GM23248 (cell line): ENCODE measurements around the gene POLN. TPM values are rescaled to one million over a fixed set of nuclear protein-coding genes. Genes with fewer than 3 reads are reported as not detected.

ENCODE experiments used
- DNase-seq: peaks from one replicate; pipeline ENCODE4 v3.0.0-alpha.2; 2015
- H2AFZ ChIP-seq: fragments of 200-600 bp; sonication (generic); 2 replicates; pipeline ENCODE4 v1.6.1; 2016; ENCODE audit warnings: antibody characterized with exemption
- H3F3A ChIP-seq: fragments of 200-600 bp; sonication (generic); 2 replicates; pipeline ENCODE4 v1.6.1; 2016; ENCODE audit warnings: mild to moderate bottlenecking, antibody characterized with exemption, mixed run types; ENCODE audit not compliant: insufficient read depth
- H3K27ac ChIP-seq: fragments of 200-600 bp; sonication (generic); 2 replicates; pipeline ENCODE4 v1.5.1; 2016; ENCODE audit warnings: mild to moderate bottlenecking
- H3K27me3 ChIP-seq: fragments of 200-600 bp; sonication (generic); replicated peaks from 2 replicates; pipeline ENCODE4 v1.6.1; 2016; ENCODE audit warnings: mild to moderate bottlenecking; ENCODE audit not compliant: insufficient read depth
- H3K36me3 ChIP-seq: fragments of 200-600 bp; sonication (generic); 2 replicates; pipeline ENCODE4 v1.6.1; 2016; ENCODE audit warnings: low read depth, mild to moderate bottlenecking
- H3K4me1 ChIP-seq: fragments of 200-600 bp; sonication (generic); 2 replicates; pipeline ENCODE4 v1.6.1; 2016; ENCODE audit warnings: mild to moderate bottlenecking; ENCODE audit not compliant: insufficient read depth
- H3K4me2 ChIP-seq: fragments of 200-600 bp; sonication (generic); one replicate; pipeline ENCODE4 v1.6.1; 2016; ENCODE audit warnings: mild to moderate bottlenecking; ENCODE audit not compliant: unreplicated experiment
- H3K4me3 ChIP-seq: fragments of 200-600 bp; sonication (generic); 2 replicates; pipeline ENCODE4 v1.5.1; 2016; ENCODE audit warnings: mild to moderate bottlenecking
- H3K79me2 ChIP-seq: fragments of 200-600 bp; sonication (generic); 2 replicates; pipeline ENCODE4 v1.6.1; 2016; ENCODE audit warnings: mild to moderate bottlenecking; ENCODE audit not compliant: insufficient read depth
- H3K9ac ChIP-seq: fragments of 200-600 bp; sonication (generic); 2 replicates; pipeline ENCODE4 v1.6.1; 2016; ENCODE audit warnings: mild to moderate bottlenecking
- H3K9me2 ChIP-seq: fragments of 200-600 bp; sonication (generic); 2 replicates; pipeline ENCODE4 v1.6.1; 2016; ENCODE audit warnings: mixed run types, mild to moderate bottlenecking, moderate library complexity; ENCODE audit not compliant: insufficient read depth
- H3K9me3 ChIP-seq: fragments of 200-600 bp; sonication (generic); one replicate; pipeline ENCODE4 v1.6.1; 2017; ENCODE audit warnings: low read depth
- H4K20me1 ChIP-seq: fragments of 200-600 bp; sonication (generic); 2 replicates; pipeline ENCODE4 v1.6.0; 2016; ENCODE audit not compliant: insufficient read depth
- EZH2 ChIP-seq: fragments of 200-600 bp; sonication (generic); IDR thresholded peaks from 2 replicates; pipeline ENCODE4 v1.6.1; 2018; ENCODE audit warnings: antibody characterized with exemption, mild to moderate bottlenecking; ENCODE audit not compliant: insufficient read depth, poor library complexity, severe bottlenecking
- EZH2phosphoT487 ChIP-seq: fragments of 200-600 bp; sonication (generic); IDR thresholded peaks from 2 replicates; pipeline ENCODE4 v1.6.1; 2018; ENCODE audit warnings: antibody characterized with exemption, moderate library complexity, mild to moderate bottlenecking, low read depth; ENCODE audit not compliant: insufficient read depth
- WGBS, 2 experiments: methylation state at CpG; one replicate each; pipeline ENCODE4 v1.1.6; 2015 to 2017; ENCODE audit warnings: low lambda C conversion rate in 2 of 2, low coverage in 1 of 2; ENCODE audit errors: missing lambda C conversion rate in 2 of 2; 5-methylcytosine and 5-hydroxymethylcytosine counted together
- in situ Hi-C: fragments of 300-500 bp; cut with MboI; formaldehyde crosslinking; loops from 2 replicates; pipeline ENCODE4 v1.15.0; 2020
- polyA plus RNA-seq: library from polyadenylated mRNA; unstranded; fragments of >200 nt; fragmentation: Nextera tagmentation; extraction: Ambion mirVana; gene quantifications from 2 replicates; pipeline ENCODE4 v1.2.1, GENCODE V29; 2016
- total RNA-seq: library from RNA; depleted of rRNA; stranded (reverse); fragments of >200 nt; shearing (Covaris generic); gene quantifications from 2 replicates; pipeline ENCODE4 v1.2.3, GENCODE V29; 2014

The POLN gene
- total and polyA plus RNA-seq, 2 experiments from 2014 or later: 1.6 to 3.9 TPM

DNA sequence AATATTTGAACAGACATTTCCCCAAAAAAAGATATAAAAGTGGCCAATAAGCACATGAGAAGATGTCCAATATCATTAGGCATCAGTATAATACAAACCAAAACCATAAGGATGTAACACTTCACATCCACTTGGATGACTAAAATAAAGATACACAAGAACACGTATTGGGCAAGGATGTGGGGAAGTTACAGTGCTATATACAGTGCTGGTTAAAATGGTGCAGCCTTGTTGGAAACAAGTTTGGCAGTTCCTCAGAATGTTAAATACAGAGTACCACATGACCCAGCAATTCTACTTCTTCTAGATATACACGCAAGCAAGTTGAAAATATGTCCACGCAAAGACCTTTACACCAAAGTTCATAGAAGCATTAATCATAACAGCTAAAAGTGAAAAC is 58.9 kb downstream of the POLN start:
- H3K79me2 ChIP-seq: no peaks in the 10 kb centered on the region
- H3K4me2 ChIP-seq: no peak overlapping the region
- H3K36me3 ChIP-seq: 0 out of 2 replicates have a peak, but pooled peaks cover 5% of the 10 kb centered on the region
- WGBS, 2 experiments: 96 to 100% methylated on average over 3 of the region's 3 CpGs
- no peak overlapping the region for H2AFZ ChIP-seq
- no peaks in the 10 kb centered on the region for H3K9me3 ChIP-seq
- H3K9me2 ChIP-seq: no peaks in the 10 kb centered on the region
- in situ Hi-C loops: no loop called here
- H3K4me3 ChIP-seq: no peak overlapping the region
- H3K27me3 ChIP-seq: no peaks in the 10 kb centered on the region
- no peaks in the 10 kb centered on the region for H3F3A ChIP-seq
- H3K9ac ChIP-seq: no peak overlapping the region
- H4K20me1 ChIP-seq: no peaks in the 10 kb centered on the region
- H3K27ac ChIP-seq: no peak overlapping the region
- no peak for DNase-seq
- TF ChIP-seq EZH2 (no peak), EZH2phosphoT487 (no peak)
- H3K4me1 ChIP-seq: no peaks in the 10 kb centered on the region

DNA sequence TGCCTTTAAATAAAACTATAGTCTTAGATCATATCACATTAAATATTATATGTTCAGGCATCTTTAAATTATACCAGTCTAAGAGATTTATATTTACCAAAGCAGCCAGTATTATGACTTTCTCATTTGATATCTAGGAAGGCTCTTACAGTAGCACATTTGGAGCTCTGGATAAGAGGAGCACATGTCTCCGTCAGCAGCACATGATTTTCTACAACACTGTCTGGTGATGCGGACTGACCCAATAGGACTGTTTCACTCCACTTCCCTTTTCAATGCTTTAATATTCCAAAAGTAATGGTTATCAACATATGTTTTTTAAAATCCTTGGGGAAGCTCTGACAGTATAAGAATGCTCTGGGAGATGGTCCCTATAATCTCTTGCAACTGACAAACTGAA is 61.5 kb downstream of the POLN start:
- no peaks in the 10 kb centered on the region for H3K79me2 ChIP-seq
- H3K4me1 ChIP-seq: no peaks in the 10 kb centered on the region
- H3K27ac ChIP-seq: no peak overlapping the region
- H3K4me2 ChIP-seq: no peak overlapping the region
- H4K20me1 ChIP-seq: no peaks in the 10 kb centered on the region
- H3K4me3 ChIP-seq: no peak overlapping the region
- WGBS, 2 experiments: 96 to 99% methylated on average over 2 of the region's 2 CpGs
- H3F3A ChIP-seq: no peaks in the 10 kb centered on the region
- TF ChIP-seq EZH2: no peak
- no peak for TF ChIP-seq EZH2phosphoT487
- no peak overlapping the region for H3K9ac ChIP-seq
- no peak overlapping the region for H2AFZ ChIP-seq
- no peaks in the 10 kb centered on the region for H3K27me3 ChIP-seq
- no peaks in the 10 kb centered on the region for H3K9me3 ChIP-seq
- H3K9me2 ChIP-seq: no peaks in the 10 kb centered on the region
- in situ Hi-C loops: no loop called here
- no peaks in the 10 kb centered on the region for H3K36me3 ChIP-seq
- DNase-seq: no peak

DNA sequence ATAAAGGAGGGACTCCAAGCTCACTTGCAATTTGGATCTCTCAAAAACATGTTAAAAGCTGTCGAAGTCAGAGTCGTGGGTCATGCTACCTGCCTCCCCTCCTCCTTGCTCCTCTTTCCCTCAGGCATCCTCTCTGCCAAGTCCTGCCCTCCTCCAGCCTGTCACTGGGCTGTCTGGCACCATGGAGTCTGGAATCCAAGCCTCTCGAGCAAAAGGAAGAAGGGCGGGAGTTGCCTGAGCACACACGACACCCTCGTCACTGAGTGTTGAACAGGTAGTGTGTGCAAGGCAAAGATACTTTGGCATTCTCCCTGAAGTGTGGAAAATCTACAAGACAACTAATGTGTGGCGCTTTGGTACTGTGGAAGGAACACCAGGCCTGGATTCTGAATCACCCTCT is 62.2 kb downstream of the POLN start:
- in situ Hi-C loops: no loop called here
- Histone ChIP-seq H3K4me1 (no peaks in the 10 kb centered on the region), H2AFZ (no peak overlapping the region), H3K9me3 (no peaks in the 10 kb centered on the region), H3K4me3 (no peak overlapping the region), H3K27ac (no peak overlapping the region), H3F3A (no peaks in the 10 kb centered on the region), H3K9ac (no peak overlapping the region), H3K4me2 (no peak overlapping the region), H3K79me2 (no peaks in the 10 kb centered on the region), H3K36me3 (no peaks in the 10 kb centered on the region), H3K27me3 (no peaks in the 10 kb centered on the region), H3K9me2 (no peaks in the 10 kb centered on the region), H4K20me1 (no peaks in the 10 kb centered on the region)
- no peak for DNase-seq
- TF ChIP-seq EZH2 (no peak), EZH2phosphoT487 (no peak)
- WGBS, 2 experiments: 95 to 96% methylated on average over 6 to 7 of the region's 7 CpGs

DNA sequence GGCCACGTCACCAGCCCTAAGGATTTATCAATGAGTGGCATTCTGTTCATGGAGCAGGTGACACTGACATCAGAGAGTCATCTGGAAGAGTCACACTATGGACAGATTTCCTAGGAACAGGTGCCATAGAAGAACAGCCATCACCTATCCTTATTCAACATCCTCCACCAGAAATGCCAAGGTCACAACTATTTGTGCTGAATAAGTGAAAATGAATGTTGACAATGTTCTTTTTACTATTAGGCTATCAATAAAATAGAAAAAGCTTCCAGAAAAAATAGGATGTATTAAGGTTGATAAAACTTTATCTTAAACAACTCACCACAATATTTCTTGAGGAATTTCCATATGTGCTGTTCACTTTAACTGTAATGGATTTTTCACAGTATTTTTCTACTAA is 62.9 kb downstream of the POLN start:
- Histone ChIP-seq H3F3A (no peaks in the 10 kb centered on the region), H3K27ac (no peak overlapping the region), H3K9me2 (no peaks in the 10 kb centered on the region), H3K36me3 (no peaks in the 10 kb centered on the region), H2AFZ (no peak overlapping the region), H3K9ac (no peak overlapping the region), H3K9me3 (no peaks in the 10 kb centered on the region), H3K4me1 (no peaks in the 10 kb centered on the region), H3K79me2 (no peaks in the 10 kb centered on the region), H3K4me3 (no peak overlapping the region), H3K4me2 (no peak overlapping the region), H4K20me1 (no peaks in the 10 kb centered on the region), H3K27me3 (no peaks in the 10 kb centered on the region)
- in situ Hi-C loops: no loop called here
- TF ChIP-seq EZH2phosphoT487: no peak
- no peak for DNase-seq
- 93 to 94% methylated on average over 1 of the region's 1 CpG for WGBS, 2 experiments

DNA sequence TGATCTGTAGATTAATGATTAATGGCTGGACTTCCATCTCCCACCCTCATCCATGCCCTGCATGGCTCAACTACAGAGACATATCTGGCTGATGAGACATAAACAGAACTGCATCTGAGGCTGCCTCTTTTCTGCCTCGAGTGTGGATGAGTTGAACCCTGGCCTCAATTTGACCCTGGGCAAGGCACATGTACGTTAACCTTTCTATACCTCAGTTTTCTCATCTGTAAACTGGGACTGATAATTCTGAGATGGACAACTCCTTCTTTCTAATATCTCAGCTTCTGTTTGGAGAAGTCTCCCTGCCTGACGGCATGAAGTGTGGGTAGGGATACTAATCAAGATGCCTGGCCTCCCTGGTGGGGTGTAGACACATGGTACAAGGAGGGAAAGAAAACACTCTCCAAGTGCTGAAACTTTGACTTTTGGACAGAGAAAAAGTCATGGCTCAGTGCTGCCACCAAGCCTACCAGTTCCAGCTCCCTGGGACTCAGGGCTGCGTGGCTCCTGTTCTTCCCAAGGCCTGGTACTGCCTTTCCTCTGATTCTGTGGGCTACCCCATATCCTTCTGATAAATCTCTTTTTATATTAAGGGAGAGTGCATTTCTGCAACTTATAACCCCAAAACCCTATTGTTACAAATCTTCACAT is 64.4 kb downstream of the POLN start:
- Histone ChIP-seq H3F3A (no peaks in the 10 kb centered on the region), H3K4me3 (no peak overlapping the region), H3K27ac (no peak overlapping the region), H2AFZ (no peak overlapping the region), H3K27me3 (no peaks in the 10 kb centered on the region), H3K79me2 (no peaks in the 10 kb centered on the region), H3K36me3 (no peaks in the 10 kb centered on the region), H3K9ac (no peak overlapping the region), H3K4me1 (no peaks in the 10 kb centered on the region), H3K9me3 (no peaks in the 10 kb centered on the region), H3K9me2 (no peaks in the 10 kb centered on the region), H4K20me1 (no peaks in the 10 kb centered on the region), H3K4me2 (no peak overlapping the region)
- peak; percentile 2 for DNase-seq
- WGBS, 2 experiments: 86 to 89% methylated on average over 4 of the region's 4 CpGs
- TF ChIP-seq EZH2 (no peak), EZH2phosphoT487 (no peak)
- in situ Hi-C loops: no loop called here
